CD4-positive, alpha-beta T cell (primary cell): Measurements from ENCODE around the gene DTX1. TPM values are rescaled to one million over a fixed set of nuclear protein-coding genes. Genes with fewer than 3 reads are reported as not detected.

Experiments
- ATAC-seq: fragments of 200-7000 bp; cut with Tn5 transposase; one replicate; pipeline ENCODE4 v1.10.0; 2022; ENCODE audit warnings: mild to moderate bottlenecking; ENCODE audit not compliant: poor library complexity
- CTCF ChIA-PET: fragments of 350-600 bp; sonication (Branson Sonifier 250); formaldehyde crosslinking; loops from one replicate; lab custom pipeline; 2021; ENCODE audit warnings: antibody characterized with exemption, inconsistent platforms; lab: Charles Lee
- POLR2A ChIA-PET: fragments of 350-600 bp; sonication (Branson Sonifier 250); formaldehyde crosslinking; loops from one replicate; lab custom pipeline; 2021; ENCODE audit warnings: antibody characterized with exemption, inconsistent platforms; lab: Charles Lee
- DNase-seq, 14 experiments: peaks; one replicate each; pipeline ENCODE4 v3.0.0-alpha.2; 2013 to 2020; ENCODE audit warnings: mixed read lengths in 2 of 14
- H3K27ac ChIP-seq, 2 donors: one replicate each; pipeline versions ENCODE4 v1.5.1 to v1.7.0; 2013; ENCODE audit warnings: low read length in 2 of 2, low read depth in 1 of 2, mild to moderate bottlenecking in 1 of 2
- H3K27me3 ChIP-seq, 2 experiments: 1 replicate in 1 of 2; 2 replicates in 1 of 2; pipeline versions ENCODE4 v1.6.1 to v1.7.0; 2013; ENCODE audit warnings: low read length in 2 of 2, control low read depth in 1 of 2, mild to moderate bottlenecking in 1 of 2, moderate library complexity in 1 of 2; ENCODE audit not compliant: insufficient read depth in 2 of 2, control insufficient read depth in 1 of 2
- H3K36me3 ChIP-seq: one replicate; pipeline ENCODE4 v1.6.1; 2013; ENCODE audit warnings: low read length, control low read depth; ENCODE audit not compliant: insufficient read depth
- H3K4me1 ChIP-seq: one replicate; pipeline ENCODE4 v1.6.1; 2013; ENCODE audit warnings: low read length, control low read depth; ENCODE audit not compliant: insufficient read depth
- H3K4me3 ChIP-seq: one replicate; pipeline ENCODE4 v1.5.1; 2013; ENCODE audit warnings: mild to moderate bottlenecking, low read length, moderate library complexity
- H3K9me3 ChIP-seq, 2 experiments: 1 replicate in 1 of 2; 2 replicates in 1 of 2; pipeline versions ENCODE4 v1.6.1 to v1.7.0; 2013; ENCODE audit warnings: low read length in 2 of 2, mild to moderate bottlenecking in 2 of 2, control low read depth in 1 of 2, moderate library complexity in 1 of 2; ENCODE audit not compliant: control insufficient read depth in 1 of 2, insufficient read depth in 1 of 2
- H3K27ac Mint-ChIP-seq: one replicate; pipeline ENCODE4 v1.8.0; 2020; ENCODE audit warnings: mixed read lengths
- H3K27me3 Mint-ChIP-seq: one replicate; pipeline ENCODE4 v1.8.0; 2021; ENCODE audit warnings: mixed read lengths
- H3K36me3 Mint-ChIP-seq: one replicate; pipeline ENCODE4 v1.8.0; 2021; ENCODE audit warnings: low read depth, mixed read lengths
- H3K4me1 Mint-ChIP-seq: one replicate; pipeline ENCODE4 v1.8.0; 2021; ENCODE audit warnings: low read depth, mixed read lengths
- H3K4me3 Mint-ChIP-seq: one replicate; pipeline ENCODE4 v1.8.0; 2020; ENCODE audit warnings: mild to moderate bottlenecking, mixed read lengths
- H3K9me3 Mint-ChIP-seq: one replicate; pipeline ENCODE4 v1.8.0; 2020; ENCODE audit warnings: mixed read lengths
- CTCF ChIP-seq: fragments of 200-600 bp; IDR thresholded peaks from one replicate; pipeline ENCODE4 v1.8.0; 2022; ENCODE audit warnings: antibody characterized with exemption, mild to moderate bottlenecking
- intact Hi-C, 2 experiments: fragments of 100-400 bp; cut with DNase I in 1 of 2; cut with micrococcal nuclease in 1 of 2; formaldehyde crosslinking; loops; one replicate each; pipeline versions ENCODE4 v1.15.1 to v1.9.0; 2023 to 2025; cut with DNase I, micrococcal nuclease
- total RNA-seq, 174 experiments: library from RNA in 2 of 174; stranded (reverse) in 2 of 174; gene quantifications; one replicate each; pipeline ENCODE4 v1.2.3 and lab custom pipeline; 2021 to 2026

DTX1 gene
- total RNA-seq, 2 experiments from 2014 or later = 14.0 to 14.2 TPM

- CTCF ChIA-PET = no interaction called here
- Histone ChIP-seq H3K4me3 (no peak overlapping the region), H3K4me1 (peaks cover 33% of the 10 kb centered on the region), H3K36me3 (no peaks in the 10 kb centered on the region), H3K27me3 (no peaks in the 10 kb centered on the region), H3K27ac (no peak overlapping the region), H3K9me3 (no peaks in the 10 kb centered on the region)
- POLR2A ChIA-PET = no interaction called here
- no peak overlapping the region for H3K4me3 Mint-ChIP-seq
- H3K9me3 Mint-ChIP-seq = no peaks in the 10 kb centered on the region
- intact Hi-C loops = loop anchor here in 1 of 2 experiments (5.0 kb wide), 1 partner anchor 109 kb away; no protein-coding TSS in a partner anchor
- no peak for DNase-seq
- no peaks in the 10 kb centered on the region for H3K36me3 Mint-ChIP-seq
- peaks cover 33% of the 10 kb centered on the region for H3K4me1 Mint-ChIP-seq
- H3K27ac Mint-ChIP-seq = peak overlapping the region; percentile 47
- no peaks in the 10 kb centered on the region for H3K27me3 Mint-ChIP-seq
- ATAC-seq = no peak
- TF ChIP-seq CTCF = no peak
Measured at GRCh38 chr12:113101751-113102150, 45.2 kb downstream of the DTX1 start.

GRCh38 chr12:113102811-113103210 is 46.3 kb downstream of the DTX1 start:
- Histone ChIP-seq H3K9me3 (no peaks in the 10 kb centered on the region), H3K27ac (no peak overlapping the region), H3K27me3 (no peaks in the 10 kb centered on the region), H3K4me3 (no peak overlapping the region), H3K36me3 (no peaks in the 10 kb centered on the region), H3K4me1 (peaks cover 26% of the 10 kb centered on the region)
- POLR2A ChIA-PET = interaction anchor here (1.0 kb wide), 1 partner anchor 71 kb away, joined by 4 read pairs; no protein-coding TSS in a partner anchor
- no peak for ATAC-seq
- no peak for TF ChIP-seq CTCF
- Mint-ChIP-seq H3K4me3 (no peak overlapping the region), H3K27ac (peak overlapping the region; percentile 65), H3K4me1 (peaks cover 29% of the 10 kb centered on the region), H3K27me3 (no peaks in the 10 kb centered on the region), H3K36me3 (no peaks in the 10 kb centered on the region), H3K9me3 (no peaks in the 10 kb centered on the region)
- CTCF ChIA-PET = interaction anchor here (1.0 kb wide), 1 partner anchor 33 kb away, joined by 3 read pairs; the partner anchor contains the start of gene RASAL1
- intact Hi-C loops = loop anchor here in 1 of 2 experiments (1.0 to 5.0 kb wide), 2 partner anchors 49 to 111 kb away; no protein-coding TSS in a partner anchor
- no peak for DNase-seq

GRCh38 chr12:113103756-113104450 is 47.4 kb downstream of the DTX1 start:
- Mint-ChIP-seq H3K9me3 (no peaks in the 10 kb centered on the region), H3K27ac (peak overlapping the region; percentile 78), H3K36me3 (no peaks in the 10 kb centered on the region), H3K4me1 (peaks cover 18% of the 10 kb centered on the region), H3K4me3 (peak overlapping the region; percentile 75), H3K27me3 (no peaks in the 10 kb centered on the region)
- Histone ChIP-seq H3K4me1 (peaks cover 15% of the 10 kb centered on the region), H3K27ac (no peak overlapping the region), H3K36me3 (no peaks in the 10 kb centered on the region), H3K27me3 (no peaks in the 10 kb centered on the region), H3K4me3 (peak overlapping the region; percentile 58), H3K9me3 (no peaks in the 10 kb centered on the region)
- DNase-seq (peak; percentile 47 to 87 (median 70)), ATAC-seq (peak; percentile 92)
- intact Hi-C loops = loop anchor here in 1 of 2 experiments (1.0 to 5.0 kb wide), 2 partner anchors 48 to 112 kb away; no protein-coding TSS in a partner anchor
- ChIA-PET CTCF (interaction anchor here (0.6 to 1.0 kb wide), 4 partner anchors 14 to 32 kb away, joined by 3 read pairs; partner anchors contain the start of gene RASAL1), POLR2A (interaction anchor here (0.6 to 1.0 kb wide), 3 partner anchors 70 to 183 kb away, joined by 3 to 4 read pairs (median 3); partner anchors contain the start of gene OAS2)
- peak; percentile 30 for TF ChIP-seq CTCF
